GM19372 (cell line): ENCODE results near the gene PCDHB10.
"Not testable (repeated sequence)": the region's sequence is repeated elsewhere in the genome, so short reads cannot be mapped to it uniquely, and the experiment has no call there.

Experiments used
- ATAC-seq: cut with Tn5 transposase; IDR thresholded peaks from one replicate; pipeline ENCODE4 v1.9.1; 2021; ENCODE audit warnings: mild to moderate bottlenecking, low read depth, moderate library complexity; ENCODE audit not compliant: unreplicated experiment

Gene PCDHB10

DNA sequence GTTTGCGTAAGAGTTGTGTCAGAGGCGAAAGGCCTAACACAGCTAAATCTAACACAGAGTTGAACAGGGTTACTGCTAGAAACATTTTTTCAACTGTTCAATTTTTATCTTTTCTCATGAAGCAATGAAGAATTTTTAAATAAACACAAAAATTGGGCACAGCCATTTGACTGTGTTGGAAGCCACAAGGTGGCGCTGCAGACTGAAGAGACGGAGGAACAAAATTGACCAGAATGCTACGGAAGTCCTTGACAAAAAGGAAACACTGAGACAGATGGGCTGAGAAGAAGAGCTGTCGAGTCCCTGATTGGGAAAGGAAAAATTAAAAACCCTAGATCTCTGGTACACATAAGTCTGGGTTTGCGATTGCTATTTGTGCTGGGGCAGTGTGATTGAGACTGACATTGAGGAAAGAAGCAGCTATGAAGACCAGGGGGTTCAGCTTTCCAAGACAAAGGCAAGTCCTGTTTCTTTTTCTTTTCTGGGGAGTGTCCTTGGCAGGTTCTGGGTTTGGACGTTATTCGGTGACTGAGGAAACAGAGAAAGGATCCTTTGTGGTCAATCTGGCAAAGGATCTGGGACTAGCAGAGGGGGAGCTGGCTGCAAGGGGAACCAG is 5.1 kb upstream of the PCDHB10 start, which contains the start of gene PCDHB9:
Gene PCDHB9, plus strand, starts transcription at position 265 of the 616 bp plus-strand sequence. Its CDS starts 158 bp downstream, at position 423.
- no peak for ATAC-seq

DNA sequence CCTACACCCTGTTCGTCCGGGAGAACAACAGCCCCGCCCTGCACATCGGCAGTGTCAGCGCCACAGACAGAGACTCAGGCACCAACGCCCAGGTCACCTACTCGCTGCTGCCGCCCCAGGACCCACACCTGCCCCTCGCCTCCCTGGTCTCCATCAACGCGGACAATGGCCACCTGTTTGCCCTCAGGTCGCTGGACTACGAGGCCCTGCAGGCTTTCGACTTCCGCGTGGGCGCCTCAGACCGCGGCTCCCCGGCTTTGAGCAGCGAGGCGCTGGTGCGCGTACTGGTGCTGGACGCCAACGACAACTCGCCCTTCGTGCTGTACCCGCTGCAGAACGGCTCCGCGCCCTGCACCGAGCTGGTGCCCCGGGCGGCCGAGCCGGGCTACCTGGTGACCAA is 3.5 kb upstream of the PCDHB10 start:
- ATAC-seq, result not testable (repeated sequence)

- ATAC-seq, result not testable (repeated sequence)
These were observed 3.0 kb upstream of the PCDHB10 start for GRCh38 chr5:141189131-141189530.

GRCh38 chr5:141194332-141194731 is 2.2 kb downstream of the PCDHB10 start:
- not testable (repeated sequence) for ATAC-seq

DNA sequence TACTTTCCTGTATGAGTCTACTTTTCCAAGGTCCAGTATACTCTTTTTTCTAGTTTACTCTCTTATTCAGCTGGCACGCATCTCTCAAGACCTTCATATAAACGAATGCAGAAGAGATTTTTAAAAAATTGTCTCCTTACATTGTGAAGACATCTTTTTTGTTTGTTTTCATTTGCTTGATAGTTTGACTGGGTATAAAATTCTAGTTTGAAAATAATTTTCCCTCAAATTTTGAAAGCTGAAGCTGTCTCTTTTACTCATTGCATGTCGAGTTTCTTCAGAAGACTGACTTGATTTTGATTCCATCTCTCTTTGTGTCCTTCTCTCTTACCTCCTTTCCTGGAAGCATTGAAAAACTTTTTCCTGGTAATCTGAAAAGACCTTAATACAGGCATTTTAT is 4.2 kb downstream of the PCDHB10 start:
- no peak for ATAC-seq

GRCh38 chr5:141199359-141200235 is 7.4 kb downstream of the PCDHB10 start, which contains the start of gene PCDHB11:
TSS of gene PCDHB11 (plus strand) at chr5:141199627. CDS start at chr5:141199775, 148 bp downstream.
- ATAC-seq, result no peak

- not testable (repeated sequence) for ATAC-seq
These were observed 9.0 kb downstream of the PCDHB10 start for GRCh38 chr5:141201126-141201525.

DNA sequence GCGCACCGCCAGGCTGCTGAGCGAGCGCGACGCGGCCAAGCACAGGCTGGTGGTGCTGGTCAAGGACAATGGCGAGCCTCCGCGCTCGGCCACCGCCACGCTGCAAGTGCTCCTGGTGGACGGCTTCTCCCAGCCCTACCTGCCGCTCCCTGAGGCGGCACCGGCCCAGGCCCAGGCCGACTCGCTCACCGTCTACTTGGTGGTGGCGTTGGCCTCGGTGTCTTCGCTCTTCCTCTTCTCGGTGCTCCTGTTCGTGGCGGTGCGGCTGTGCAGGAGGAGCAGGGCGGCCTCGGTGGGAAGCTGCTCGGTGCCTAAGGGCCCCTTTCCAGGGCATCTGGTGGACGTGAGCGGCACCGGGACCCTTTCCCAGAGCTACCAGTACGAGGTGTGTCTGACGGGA is 9.5 kb downstream of the PCDHB10 start:
- ATAC-seq, result not testable (repeated sequence)

- no peak for ATAC-seq
These were observed 16.3 kb downstream of the PCDHB10 start, which contains the start of gene PCDHB12 for GRCh38 chr5:141208478-141208877. TSS of gene PCDHB12 (plus strand) at chr5:141208719. CDS start at chr5:141208908, 189 bp downstream.

DNA sequence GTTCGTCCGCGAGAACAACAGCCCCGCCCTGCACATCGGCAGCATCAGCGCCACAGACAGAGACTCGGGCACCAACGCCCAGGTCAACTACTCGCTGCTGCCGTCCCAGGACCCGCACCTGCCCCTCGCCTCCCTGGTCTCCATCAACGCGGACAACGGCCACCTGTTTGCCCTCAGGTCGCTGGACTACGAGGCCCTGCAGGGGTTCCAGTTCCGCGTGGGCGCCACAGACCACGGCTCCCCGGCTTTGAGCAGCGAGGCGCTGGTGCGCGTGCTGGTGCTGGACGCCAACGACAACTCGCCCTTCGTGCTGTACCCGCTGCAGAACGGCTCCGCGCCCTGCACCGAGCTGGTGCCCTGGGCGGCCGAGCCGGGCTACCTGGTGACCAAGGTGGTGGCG is 18.1 kb downstream of the PCDHB10 start:
- ATAC-seq, result not testable (repeated sequence)

GRCh38 chr5:141210849-141211248 is 18.7 kb downstream of the PCDHB10 start:
- ATAC-seq, result not testable (repeated sequence)

- not testable (repeated sequence) for ATAC-seq
These were observed 21.6 kb downstream of the PCDHB10 start, which contains the start of gene PCDHB13 for GRCh38 chr5:141213656-141214339. TSS of gene PCDHB13 (plus strand) at chr5:141213919. CDS start at chr5:141214124, 205 bp downstream.

DNA sequence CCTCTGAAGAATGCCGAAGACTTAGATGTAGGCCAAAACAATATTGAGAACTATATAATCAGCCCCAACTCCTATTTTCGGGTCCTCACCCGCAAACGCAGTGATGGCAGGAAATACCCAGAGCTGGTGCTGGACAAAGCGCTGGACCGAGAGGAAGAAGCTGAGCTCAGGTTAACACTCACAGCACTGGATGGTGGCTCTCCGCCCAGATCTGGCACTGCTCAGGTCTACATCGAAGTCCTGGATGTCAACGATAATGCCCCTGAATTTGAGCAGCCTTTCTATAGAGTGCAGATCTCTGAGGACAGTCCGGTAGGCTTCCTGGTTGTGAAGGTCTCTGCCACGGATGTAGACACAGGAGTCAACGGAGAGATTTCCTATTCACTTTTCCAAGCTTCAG is 22.4 kb downstream of the PCDHB10 start:
- not testable (repeated sequence) for ATAC-seq

GRCh38 chr5:141215504-141215903 is 23.4 kb downstream of the PCDHB10 start:
- ATAC-seq, result not testable (repeated sequence)

- ATAC-seq, result not testable (repeated sequence)
These were observed 23.9 kb downstream of the PCDHB10 start for GRCh38 chr5:141216035-141216434.

- no peak for ATAC-seq
These were observed 31.1 kb downstream of the PCDHB10 start, which contains the start of gene PCDHB14 for GRCh38 chr5:141223112-141223783. TSS of gene PCDHB14 (plus strand) at chr5:141223343. CDS start at chr5:141223506, 163 bp downstream.

DNA sequence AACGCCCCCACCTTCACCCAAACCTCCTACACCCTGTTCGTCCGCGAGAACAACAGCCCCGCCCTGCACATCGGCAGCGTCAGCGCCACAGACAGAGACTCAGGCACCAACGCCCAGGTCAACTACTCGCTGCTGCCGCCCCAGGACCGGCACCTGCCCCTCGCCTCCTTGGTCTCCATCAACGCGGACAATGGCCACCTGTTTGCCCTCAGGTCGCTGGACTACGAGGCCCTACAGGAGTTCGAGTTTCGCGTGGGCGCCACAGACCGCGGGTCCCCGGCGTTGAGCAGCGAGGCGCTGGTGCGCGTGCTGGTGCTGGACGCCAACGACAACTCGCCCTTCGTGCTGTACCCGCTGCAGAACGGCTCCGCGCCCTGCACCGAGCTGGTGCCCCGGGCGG is 32.7 kb downstream of the PCDHB10 start:
- ATAC-seq, result not testable (repeated sequence)

GRCh38 chr5:141225421-141225820 is 33.3 kb downstream of the PCDHB10 start:
- ATAC-seq, result not testable (repeated sequence)

DNA sequence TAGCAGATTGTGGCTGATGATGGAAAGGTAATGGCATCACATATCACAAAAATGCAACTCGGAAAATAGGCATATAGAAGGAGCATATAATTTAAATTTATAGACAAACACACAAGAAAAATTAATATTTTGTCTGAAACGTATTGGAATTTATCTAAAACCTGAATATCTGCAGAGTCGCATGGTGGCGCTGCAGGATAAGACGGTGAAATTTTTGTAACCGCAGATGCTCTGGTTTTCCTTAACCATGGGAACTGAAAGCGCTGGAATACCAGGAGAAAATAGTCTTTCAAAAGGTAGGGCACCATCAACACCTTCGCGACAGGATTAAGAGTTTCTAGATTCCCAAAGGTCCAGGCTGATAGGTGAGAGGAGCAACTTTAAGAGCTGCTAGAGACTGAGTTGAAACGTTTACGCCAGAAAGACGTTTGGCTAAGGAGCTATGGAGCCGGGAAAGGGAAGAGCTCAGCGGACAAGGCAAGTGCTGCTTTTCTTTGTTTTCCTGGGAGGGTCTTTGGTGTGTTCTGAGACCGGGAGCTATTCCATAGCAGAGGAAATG is 42.0 kb downstream of the PCDHB10 start:
- ATAC-seq, result no peak

- ATAC-seq, result not testable (repeated sequence)
These were observed 43.8 kb downstream of the PCDHB10 start for GRCh38 chr5:141235922-141236321.
